ENCODE data around the gene DPH5. TPM values are rescaled to one million over a fixed set of nuclear protein-coding genes. Genes with fewer than 3 reads are reported as not detected.

Gene DPH5
- total and polyA plus RNA-seq, 2 donors (not counting 3 experiments of a cell fraction or from before 2014, with no cell fraction given): 37.2 to 43.6 TPM

GRCh38 chr1:101039245-101039644, 13.7 kb upstream of the DPH5 start:
- Histone ChIP-seq H3K79me2 (ENCODE audit: control insufficient read depth, insufficient read depth, low read length) (peaks cover 12% of the 10 kb centered on the region), H2AFZ (ENCODE audit: low read depth, low read length) (no peak overlapping the region), H4K20me1 (replicated peaks; ENCODE audit: control insufficient read depth, extremely low read depth, insufficient read depth, low read length) (no peaks in the 10 kb centered on the region), H3K27me3 (ENCODE audit: control insufficient read depth in 2 of 2, insufficient read depth in 2 of 2, low read length in 2 of 2) (no peaks in the 10 kb centered on the region), H3K27ac (ENCODE audit: insufficient read depth, low read depth, low read length) (no peak overlapping the region), H3K9me1 (replicated peaks; ENCODE audit: control insufficient read depth, extremely low read depth, insufficient read depth, low read length) (no peaks in the 10 kb centered on the region), H3K9me3 (replicated peaks; ENCODE audit: control insufficient read depth, insufficient read depth, low read length) (peaks cover 2% of the 10 kb centered on the region), H3K4me1 (ENCODE audit: control insufficient read depth, extremely low read depth, insufficient read depth, low read length) (peaks cover 3% of the 10 kb centered on the region), H3K4me2 (ENCODE audit: insufficient read depth, low read length) (no peak overlapping the region), H3K4me3 (replicated peaks in 1 of 3; ENCODE audit: insufficient read depth in 1 of 3, low read depth in 1 of 3, low read length in 3 of 3) (no peak overlapping the region), H3K36me3 (ENCODE audit: control insufficient read depth in 2 of 2, extremely low read depth in 1 of 2, insufficient read depth in 2 of 2, low read length in 2 of 2) (peaks cover 0 to 3% of the 10 kb centered on the region in 2 experiments), H3K9ac (replicated peaks; ENCODE audit: extremely low read depth, insufficient read depth, low read length) (no peak overlapping the region)
- ChIA-PET CTCF (no interaction called here), POLR2A (no interaction called here)
- TF ChIP-seq MYC (IDR thresholded peaks at IDR 0.05; ENCODE audit: low read depth, low read length) (no peak), EZH2 (IDR thresholded peaks at IDR 0.05; ENCODE audit: borderline replicate concordance, low read depth, low read length, severe bottlenecking) (no peak), POLR2AphosphoS5 (IDR thresholded peaks at IDR 0.05; ENCODE audit: insufficient read depth, low read depth, low read length) (no peak), JUN (IDR thresholded peaks at IDR 0.05; ENCODE audit: borderline replicate concordance, insufficient read depth, insufficient read length, low read depth) (no peak)
- no peak for FAIRE-seq
- intact Hi-C loops (cut with micrococcal nuclease) (no loop called here), dilution Hi-C loops (cut with MboI; ENCODE audit: extremely low pct_ligation_motif_present, low sequenced_read_pairs) (no loop called here)
- DNase-seq (ENCODE audit: low read depth, low spot score): no peak
- no TSS peak for BruUV-seq (replicated peaks)

- DNase-seq (ENCODE audit: low read depth, low spot score) (no peak), FAIRE-seq (no peak)
- Histone ChIP-seq H3K27me3 (ENCODE audit: control insufficient read depth in 2 of 2, insufficient read depth in 2 of 2, low read length in 2 of 2) (no peaks in the 10 kb centered on the region), H3K9me1 (replicated peaks; ENCODE audit: control insufficient read depth, extremely low read depth, insufficient read depth, low read length) (no peaks in the 10 kb centered on the region), H3K4me3 (replicated peaks in 1 of 3; ENCODE audit: insufficient read depth in 1 of 3, low read depth in 1 of 3, low read length in 3 of 3) (no peak overlapping the region), H3K9me3 (replicated peaks; ENCODE audit: control insufficient read depth, insufficient read depth, low read length) (peaks cover 2% of the 10 kb centered on the region), H3K79me2 (ENCODE audit: control insufficient read depth, insufficient read depth, low read length) (peaks cover 21% of the 10 kb centered on the region), H3K4me2 (ENCODE audit: insufficient read depth, low read length) (no peak overlapping the region), H3K4me1 (ENCODE audit: control insufficient read depth, extremely low read depth, insufficient read depth, low read length) (no peaks in the 10 kb centered on the region), H3K27ac (ENCODE audit: insufficient read depth, low read depth, low read length) (no peak overlapping the region), H4K20me1 (replicated peaks; ENCODE audit: control insufficient read depth, extremely low read depth, insufficient read depth, low read length) (no peaks in the 10 kb centered on the region), H2AFZ (ENCODE audit: low read depth, low read length) (no peak overlapping the region), H3K36me3 (ENCODE audit: control insufficient read depth in 2 of 2, extremely low read depth in 1 of 2, insufficient read depth in 2 of 2, low read length in 2 of 2) (peaks cover 0 to 3% of the 10 kb centered on the region in 2 experiments), H3K9ac (replicated peaks; ENCODE audit: extremely low read depth, insufficient read depth, low read length) (no peak overlapping the region)
- intact Hi-C loops (cut with micrococcal nuclease): no loop called here
- dilution Hi-C loops (cut with MboI; ENCODE audit: extremely low pct_ligation_motif_present, low sequenced_read_pairs): no loop called here
- no TSS peak for BruUV-seq (replicated peaks)
- CTCF ChIA-PET: interaction anchor here (2.1 kb wide), 1 partner anchor 14 kb away, joined by 5 read pairs; no protein-coding TSS in a partner anchor
- POLR2A ChIA-PET: no interaction called here
- TF ChIP-seq CTCF (IDR thresholded peaks at IDR 0.05; ENCODE audit: extremely low read depth in 1 of 2, insufficient read depth in 1 of 2, low read depth in 1 of 2, low read length in 2 of 2): no peak
Measured at GRCh38 chr1:101037316-101037715, 11.7 kb upstream of the DPH5 start.

All from endothelial cell of umbilical vein (primary cell).